ENCODE data around the gene ZSCAN12.

The ZSCAN12 gene

GRCh38 chr6:28433119-28433518 lies 33.6 kb upstream of the ZSCAN12 start:
- TF ChIP-seq EP300 (IDR thresholded peaks at IDR 0.05; ENCODE audit: borderline replicate concordance) (no peak), RAD21 (IDR thresholded peaks at IDR 0.05; ENCODE audit: low read depth) (no peak), REST (IDR thresholded peaks at IDR 0.05; ENCODE audit: low read depth) (no peak), FOXM1 (IDR thresholded peaks at IDR 0.05; ENCODE audit: borderline replicate concordance, low read depth) (no peak), TAF1 (IDR thresholded peaks at IDR 0.05; ENCODE audit: low read depth) (no peak), CREB1 (IDR thresholded peaks at IDR 0.05; ENCODE audit: low read depth) (no peak), MAX (IDR thresholded peaks at IDR 0.05) (no peak), EGR1 (IDR thresholded peaks at IDR 0.05) (no peak), TEAD4 (IDR thresholded peaks at IDR 0.05) (no peak), YY1 (IDR thresholded peaks at IDR 0.05; ENCODE audit: low read depth) (no peak), TCF12 (IDR thresholded peaks at IDR 0.05; ENCODE audit: low read depth) (no peak), NFIC (IDR thresholded peaks at IDR 0.05) (no peak), ZBTB7A (IDR thresholded peaks at IDR 0.05; ENCODE audit: low read depth) (no peak), USF1 (IDR thresholded peaks at IDR 0.05) (no peak)

- no peak for TF ChIP-seq ZBTB7A (IDR thresholded peaks at IDR 0.05; ENCODE audit: low read depth)
- TF ChIP-seq TAF1 (IDR thresholded peaks at IDR 0.05; ENCODE audit: low read depth) = no peak
- TF ChIP-seq CREB1 (IDR thresholded peaks at IDR 0.05; ENCODE audit: low read depth) = no peak
- TF ChIP-seq FOXM1 (IDR thresholded peaks at IDR 0.05; ENCODE audit: borderline replicate concordance, low read depth) = no peak
- no peak for TF ChIP-seq YY1 (IDR thresholded peaks at IDR 0.05; ENCODE audit: low read depth)
- TF ChIP-seq EGR1 (IDR thresholded peaks at IDR 0.05) = no peak
- no peak for TF ChIP-seq MAX (IDR thresholded peaks at IDR 0.05)
- no peak for TF ChIP-seq USF1 (IDR thresholded peaks at IDR 0.05)
- no peak for TF ChIP-seq EP300 (IDR thresholded peaks at IDR 0.05; ENCODE audit: borderline replicate concordance)
- no peak for TF ChIP-seq TCF12 (IDR thresholded peaks at IDR 0.05; ENCODE audit: low read depth)
- TF ChIP-seq CEBPB (IDR thresholded peaks at IDR 0.05) = no peak
- TF ChIP-seq TEAD4 (IDR thresholded peaks at IDR 0.05) = no peak
- no peak for TF ChIP-seq NFIC (IDR thresholded peaks at IDR 0.05)
- TF ChIP-seq REST (IDR thresholded peaks at IDR 0.05; ENCODE audit: low read depth) = no peak
- TF ChIP-seq RAD21 (IDR thresholded peaks at IDR 0.05; ENCODE audit: low read depth) = no peak
Measured at GRCh38 chr6:28429781-28430180, 30.2 kb upstream of the ZSCAN12 start.

- TF ChIP-seq YY1 (IDR thresholded peaks at IDR 0.05; ENCODE audit: low read depth) = no peak
- TF ChIP-seq EP300 (IDR thresholded peaks at IDR 0.05; ENCODE audit: borderline replicate concordance) = no peak
- TF ChIP-seq TCF12 (IDR thresholded peaks at IDR 0.05; ENCODE audit: low read depth) = no peak
- no peak for TF ChIP-seq USF1 (IDR thresholded peaks at IDR 0.05)
- no peak for TF ChIP-seq CEBPB (IDR thresholded peaks at IDR 0.05)
- TF ChIP-seq FOXM1 (IDR thresholded peaks at IDR 0.05; ENCODE audit: borderline replicate concordance, low read depth) = no peak
- TF ChIP-seq REST (IDR thresholded peaks at IDR 0.05; ENCODE audit: low read depth) = no peak
Measured at GRCh38 chr6:28425944-28426541, 26.5 kb upstream of the ZSCAN12 start.

GRCh38 chr6:28424163-28424562 lies 24.6 kb upstream of the ZSCAN12 start:
- TF ChIP-seq CEBPB (IDR thresholded peaks at IDR 0.05) (no peak), FOXM1 (IDR thresholded peaks at IDR 0.05; ENCODE audit: borderline replicate concordance, low read depth) (no peak), TEAD4 (IDR thresholded peaks at IDR 0.05) (no peak), NFIC (IDR thresholded peaks at IDR 0.05) (no peak), CREB1 (IDR thresholded peaks at IDR 0.05; ENCODE audit: low read depth) (no peak), TAF1 (IDR thresholded peaks at IDR 0.05; ENCODE audit: low read depth) (no peak), EGR1 (IDR thresholded peaks at IDR 0.05) (no peak), TCF12 (IDR thresholded peaks at IDR 0.05; ENCODE audit: low read depth) (no peak), ZBTB7A (IDR thresholded peaks at IDR 0.05; ENCODE audit: low read depth) (no peak), MAX (IDR thresholded peaks at IDR 0.05) (no peak), REST (IDR thresholded peaks at IDR 0.05; ENCODE audit: low read depth) (no peak), USF1 (IDR thresholded peaks at IDR 0.05) (no peak), EP300 (IDR thresholded peaks at IDR 0.05; ENCODE audit: borderline replicate concordance) (no peak), RAD21 (IDR thresholded peaks at IDR 0.05; ENCODE audit: low read depth) (no peak), YY1 (IDR thresholded peaks at IDR 0.05; ENCODE audit: low read depth) (no peak)

All from Ishikawa (cell line).